Measurements from ENCODE around the gene PRSS56. TPM values are rescaled to one million over a fixed set of nuclear protein-coding genes. Genes with fewer than 3 reads are reported as not detected.

The PRSS56 gene
- polyA plus RNA-seq, 1 donor (not counting 4 experiments of a cell fraction or from before 2014, with no cell fraction given): not detected

GRCh38 chr2:232525791-232526371, 5.7 kb downstream of the PRSS56 start, which contains the start of gene CHRND:
Gene CHRND, plus strand, starts transcription at chr2:232526160. Its CDS starts 56 bp downstream, at chr2:232526216.
- Histone ChIP-seq H3K9ac (ENCODE audit: control insufficient read depth, extremely low read depth, insufficient read depth, low read length) (no peak within 1 kb of the TSS), H3K4me1 (ENCODE audit: control insufficient read depth, extremely low read depth, insufficient read depth, low read length) (no peaks in the 10 kb centered on the region), H3K79me2 (ENCODE audit: control insufficient read depth, insufficient read depth, low read length) (no peaks in the 10 kb centered on the region), H2AFZ (ENCODE audit: control insufficient read depth, low read length) (no peak within 1 kb of the TSS), H3K27me3 (ENCODE audit: control insufficient read depth, extremely low read depth, insufficient read depth, low read length) (peaks cover 42% of the 10 kb centered on the region), H3K4me3 (ENCODE audit: control insufficient read depth in 2 of 3, extremely low read depth in 1 of 3, insufficient read depth in 2 of 3, low read depth in 1 of 3, low read length in 3 of 3) (no peak within 1 kb of the TSS), H4K20me1 (ENCODE audit: control insufficient read depth, extremely low read depth, insufficient read depth, low read length) (no peaks in the 10 kb centered on the region), H3K4me2 (ENCODE audit: control insufficient read depth, extremely low read depth, insufficient read depth, low read depth, low read length) (no peak within 1 kb of the TSS), H3K9me3 (ENCODE audit: control insufficient read depth, low read depth, low read length) (no peaks in the 10 kb centered on the region), H3K9me1 (ENCODE audit: control insufficient read depth, extremely low read depth, insufficient read depth, low read length) (no peaks in the 10 kb centered on the region), H3K36me3 (ENCODE audit: control insufficient read depth in 2 of 2, extremely low read depth in 1 of 2, insufficient read depth in 2 of 2, low read length in 2 of 2) (no peaks in the 10 kb centered on the region), H3K27ac (ENCODE audit: control insufficient read depth, insufficient read depth, low read length) (no peak within 1 kb of the TSS)
- dilution Hi-C loops (cut with MboI; ENCODE audit: extremely low pct_ligation_motif_present, low sequenced_read_pairs): no loop called here
- TF ChIP-seq CTCF (optimal IDR thresholded peaks at IDR 0.05 in 1 of 3, IDR thresholded peaks at IDR 0.05 in 1 of 3, conservative IDR thresholded peaks at IDR 0.05 in 1 of 3; ENCODE audit: extremely low read depth in 1 of 3, insufficient read depth in 2 of 3, low read length in 3 of 3): no peak
- TF ChIP-seq EZH2 (IDR thresholded peaks at IDR 0.05; ENCODE audit: low read length): no peak
- DNase-seq (ENCODE audit: low read depth, low spot score) (no peak), FAIRE-seq (no peak)

- Histone ChIP-seq H3K27me3 (ENCODE audit: control insufficient read depth, extremely low read depth, insufficient read depth, low read length) (peaks cover 36% of the 10 kb centered on the region), H3K9me1 (ENCODE audit: control insufficient read depth, extremely low read depth, insufficient read depth, low read length) (no peaks in the 10 kb centered on the region), H3K9ac (ENCODE audit: control insufficient read depth, extremely low read depth, insufficient read depth, low read length) (no peak overlapping the region), H2AFZ (ENCODE audit: control insufficient read depth, low read length) (no peak overlapping the region), H3K36me3 (ENCODE audit: control insufficient read depth in 2 of 2, extremely low read depth in 1 of 2, insufficient read depth in 2 of 2, low read length in 2 of 2) (no peaks in the 10 kb centered on the region), H3K9me3 (ENCODE audit: control insufficient read depth, low read depth, low read length) (no peaks in the 10 kb centered on the region), H3K4me3 (ENCODE audit: control insufficient read depth in 2 of 3, extremely low read depth in 1 of 3, insufficient read depth in 2 of 3, low read depth in 1 of 3, low read length in 3 of 3) (no peak overlapping the region), H3K4me1 (ENCODE audit: control insufficient read depth, extremely low read depth, insufficient read depth, low read length) (no peaks in the 10 kb centered on the region), H3K79me2 (ENCODE audit: control insufficient read depth, insufficient read depth, low read length) (no peaks in the 10 kb centered on the region), H3K27ac (ENCODE audit: control insufficient read depth, insufficient read depth, low read length) (no peak overlapping the region), H3K4me2 (ENCODE audit: control insufficient read depth, extremely low read depth, insufficient read depth, low read depth, low read length) (no peak overlapping the region), H4K20me1 (ENCODE audit: control insufficient read depth, extremely low read depth, insufficient read depth, low read length) (no peaks in the 10 kb centered on the region)
- TF ChIP-seq CTCF (optimal IDR thresholded peaks at IDR 0.05 in 1 of 3, IDR thresholded peaks at IDR 0.05 in 1 of 3, conservative IDR thresholded peaks at IDR 0.05 in 1 of 3; ENCODE audit: extremely low read depth in 1 of 3, insufficient read depth in 2 of 3, low read length in 3 of 3): no peak
- TF ChIP-seq EZH2 (IDR thresholded peaks at IDR 0.05; ENCODE audit: low read length): no peak
- FAIRE-seq (no peak), DNase-seq (ENCODE audit: low read depth, low spot score) (no peak)
- dilution Hi-C loops (cut with MboI; ENCODE audit: extremely low pct_ligation_motif_present, low sequenced_read_pairs): no loop called here
These were observed 6.3 kb downstream of the PRSS56 start for GRCh38 chr2:232526372-232526941.
